HuH-7 (cell line): ENCODE results near the gene GRK1.
"Not testable (repeated sequence)": the region's sequence is repeated elsewhere in the genome, so short reads cannot be mapped to it uniquely, and the experiment has no call there.

ENCODE experiments used
- DNase-seq: peaks from one replicate; pipeline ENCODE4 v3.0.0; 2011; ENCODE audit warnings: low spot score

GRK1 gene

GRCh38 chr13:113665597-113666328 is 1.3 kb upstream of the GRK1 start:
- DNase-seq, result no peak

GRCh38 chr13:113666329-113666670 is 719 bp upstream of the GRK1 start:
- no peak for DNase-seq

- no peak for DNase-seq
Measured at GRCh38 chr13:113667771-113668490, 912 bp downstream of the GRK1 start.

DNA sequence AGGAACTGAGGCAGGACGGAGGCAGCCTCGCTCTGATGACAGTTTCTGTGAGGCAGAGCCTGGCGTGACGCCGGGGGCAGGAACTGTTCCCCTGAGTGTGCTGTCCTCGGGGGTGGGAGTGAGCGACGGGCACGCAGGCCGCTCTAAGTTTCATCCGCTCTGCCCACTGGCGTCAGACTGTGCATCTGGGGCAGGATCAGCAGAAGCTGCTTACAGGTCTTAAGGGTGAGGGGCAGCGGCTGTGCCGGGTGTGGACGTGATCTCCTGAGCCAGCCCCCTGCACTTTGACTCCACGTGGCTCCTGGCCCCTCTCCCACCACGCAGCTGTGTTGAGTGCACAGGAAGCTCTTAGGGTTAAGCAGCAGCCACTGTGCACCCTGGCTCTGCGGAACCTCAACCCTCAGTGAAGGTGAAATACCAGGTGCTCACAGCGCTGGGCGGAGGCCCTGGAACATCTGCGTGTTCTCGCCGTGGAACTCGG is 1.5 kb downstream of the GRK1 start:
- DNase-seq, result no peak

DNA sequence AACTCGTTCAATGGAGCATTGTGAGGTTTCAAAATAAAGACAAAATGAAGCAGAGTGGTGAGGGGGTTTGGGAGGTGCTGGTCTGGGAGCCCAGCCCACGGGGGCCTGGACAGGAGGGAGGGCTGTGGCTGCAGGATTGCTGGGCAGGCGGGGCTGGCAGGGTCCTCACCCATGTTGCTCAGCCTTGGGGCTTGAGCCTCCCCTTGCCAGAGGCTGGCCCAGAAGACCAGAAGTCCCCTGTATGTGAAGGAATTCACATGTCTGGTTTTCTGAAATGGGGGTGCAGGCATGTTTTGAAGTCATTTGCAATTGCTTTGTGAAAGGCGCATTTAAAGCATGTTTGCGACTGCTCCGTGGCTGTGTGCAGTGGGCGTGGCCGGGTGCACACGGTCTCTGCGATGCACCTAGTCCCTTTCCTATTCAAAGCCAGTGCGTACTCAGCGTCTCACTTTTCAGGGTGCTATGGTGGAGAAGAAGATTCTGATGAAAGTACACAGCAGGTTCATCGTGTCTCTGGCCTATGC is 2.3 kb downstream of the GRK1 start:
- DNase-seq, result no peak

GRCh38 chr13:113669755-113670341 is 2.8 kb downstream of the GRK1 start:
- DNase-seq, result no peak

DNA sequence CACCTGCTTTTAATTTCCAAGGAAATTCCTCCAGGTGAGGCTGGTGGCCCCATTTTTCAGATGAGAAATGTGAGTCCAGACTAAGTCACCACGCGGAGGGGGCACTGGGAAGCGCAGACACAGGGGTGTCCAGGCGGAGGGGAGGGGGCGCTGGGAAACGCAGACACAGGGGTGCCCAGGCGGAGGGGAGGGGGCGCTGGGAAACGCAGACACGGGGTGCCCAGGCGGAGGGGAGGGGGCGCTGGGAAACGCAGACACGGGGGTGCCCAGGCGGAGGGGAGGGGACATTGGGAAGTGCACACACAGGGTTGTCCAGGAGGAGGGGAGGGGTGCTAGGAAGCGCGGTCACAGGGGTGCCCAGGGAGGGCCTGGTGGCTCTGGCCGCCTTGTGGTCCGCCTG is 3.5 kb downstream of the GRK1 start:
- DNase-seq, result no peak

DNA sequence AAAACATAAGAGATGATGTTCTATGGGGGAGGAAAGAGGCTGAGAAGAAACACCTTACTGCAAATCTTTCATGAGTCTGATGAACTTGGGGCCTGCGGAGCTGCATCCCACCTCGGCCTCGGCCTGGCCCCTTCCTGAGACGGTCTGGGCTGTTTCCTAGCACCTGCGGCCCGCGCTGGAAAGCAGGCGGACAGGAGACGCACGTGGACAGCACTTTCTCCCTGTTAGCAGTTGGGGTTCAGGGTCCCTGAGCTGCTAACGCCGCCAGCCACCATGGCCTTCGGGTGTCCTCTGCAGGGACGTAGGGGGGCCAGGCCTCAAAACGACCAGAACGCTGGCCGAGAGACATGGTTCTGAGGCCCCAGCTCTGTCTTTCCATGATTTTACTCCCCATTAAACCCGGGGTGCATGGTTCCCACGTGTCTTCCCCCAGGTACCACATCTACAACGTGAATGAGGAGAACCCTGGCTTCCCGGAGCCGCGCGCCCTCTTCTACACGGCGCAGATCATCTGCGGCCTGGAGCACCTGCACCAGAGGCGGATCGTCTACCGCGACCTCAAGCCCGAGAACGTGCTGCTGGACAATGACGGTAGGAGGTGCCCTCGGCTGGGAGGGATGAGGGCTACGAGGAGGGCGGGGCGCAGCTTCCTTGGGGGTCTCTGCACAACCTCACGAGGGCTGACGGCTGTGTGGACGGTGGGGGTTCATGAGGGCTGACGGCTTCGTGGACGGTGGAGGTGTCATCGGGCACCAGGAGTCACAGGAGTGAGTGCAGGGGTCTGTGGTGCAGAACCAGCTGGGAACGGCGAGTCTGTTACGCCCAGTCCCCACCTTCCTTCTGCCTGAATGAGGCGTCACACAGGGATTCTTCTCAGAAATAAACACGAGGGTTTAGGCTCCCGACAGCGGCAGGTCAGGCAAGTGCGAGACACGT is 4.3 kb downstream of the GRK1 start:
- DNase-seq, result no peak

DNA sequence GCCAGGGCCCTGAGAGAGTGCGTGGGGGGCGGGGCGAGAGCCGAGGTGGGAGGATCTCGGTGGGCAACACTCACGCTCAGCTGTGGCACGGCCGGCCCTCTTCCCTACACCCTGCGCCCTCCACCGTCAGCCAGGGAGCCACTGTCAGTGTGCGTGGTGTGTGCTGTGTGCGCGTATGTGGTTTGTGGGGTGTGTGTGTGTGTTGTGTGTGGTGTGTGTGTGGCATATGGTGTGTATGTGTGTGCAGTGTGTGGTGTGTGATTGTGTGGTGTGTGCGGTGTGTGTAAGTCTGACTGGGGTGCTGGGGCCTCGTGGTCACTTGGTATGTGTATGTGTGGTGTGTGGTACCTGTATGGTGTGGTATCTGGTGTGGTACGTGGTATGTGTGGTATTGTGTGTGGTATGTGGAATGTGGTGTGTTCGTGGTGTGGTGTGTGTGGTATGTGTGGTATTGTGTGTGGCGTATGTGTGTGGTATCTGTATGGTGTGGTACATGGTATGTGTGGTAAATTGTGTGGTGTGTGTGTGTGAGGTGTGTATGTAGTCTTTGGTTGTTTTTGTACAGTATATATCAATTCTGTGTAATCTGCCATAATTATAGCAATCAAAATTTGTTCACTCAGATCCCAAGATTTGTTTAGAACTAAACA is 5.1 kb downstream of the GRK1 start:
- no peak for DNase-seq

DNA sequence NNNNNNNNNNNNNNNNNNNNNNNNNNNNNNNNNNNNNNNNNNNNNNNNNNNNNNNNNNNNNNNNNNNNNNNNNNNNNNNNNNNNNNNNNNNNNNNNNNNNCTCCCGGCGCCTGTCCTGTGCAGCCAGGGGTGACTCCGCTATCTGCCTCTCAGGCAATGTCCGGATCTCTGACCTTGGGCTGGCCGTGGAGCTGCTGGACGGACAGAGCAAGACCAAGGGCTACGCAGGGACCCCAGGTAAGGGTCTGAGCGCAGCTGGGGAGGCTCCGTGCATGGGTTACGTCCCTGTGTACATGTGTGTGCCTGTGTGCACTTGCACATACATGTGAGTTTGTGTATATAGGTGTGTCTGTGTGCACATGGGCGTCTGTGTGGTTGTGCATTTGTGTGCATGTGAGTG is 55.9 kb downstream of the GRK1 start:
- DNase-seq, result no peak

GRCh38 chr13:113723410-113724015 is 56.5 kb downstream of the GRK1 start:
- DNase-seq, result no peak

DNA sequence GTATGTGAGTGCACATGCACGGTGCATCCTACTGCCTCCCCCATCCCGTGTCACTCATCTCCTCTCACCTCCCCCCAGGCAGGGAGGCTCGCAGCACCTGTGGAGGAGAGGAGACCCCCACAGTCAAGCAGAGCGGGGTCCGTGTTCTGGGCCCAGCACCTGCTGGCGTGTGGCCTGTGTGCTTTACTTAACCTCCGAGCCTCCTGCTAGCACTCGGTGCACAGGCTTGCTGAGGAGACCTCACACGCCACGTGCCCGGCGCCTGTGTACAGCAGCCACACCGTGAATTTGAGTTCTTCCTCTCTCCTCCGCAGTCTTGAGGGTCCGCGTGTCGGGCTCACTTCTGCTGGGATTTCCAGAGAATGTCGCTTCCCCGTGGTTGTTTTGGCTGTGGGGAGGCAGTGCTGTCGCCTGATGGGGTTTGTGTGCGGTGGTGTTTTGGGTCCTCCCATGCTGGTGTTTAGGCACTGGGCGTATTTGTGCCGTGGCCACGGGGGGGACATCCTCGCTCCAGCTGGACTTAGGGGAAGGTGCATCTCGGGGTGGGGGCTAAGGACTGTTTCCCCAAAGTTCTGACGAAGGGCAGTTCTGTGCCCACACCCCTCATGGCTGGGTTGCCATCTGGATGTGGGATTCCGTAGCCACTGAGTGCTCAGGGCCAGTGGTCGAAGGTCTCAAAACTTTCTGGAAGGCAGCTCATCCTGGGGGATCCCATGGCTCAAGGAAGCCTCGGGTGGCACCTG is 57.2 kb downstream of the GRK1 start:
- DNase-seq, result no peak

GRCh38 chr13:113724780-113725315 is 57.8 kb downstream of the GRK1 start:
- DNase-seq, result peak; percentile 92

DNA sequence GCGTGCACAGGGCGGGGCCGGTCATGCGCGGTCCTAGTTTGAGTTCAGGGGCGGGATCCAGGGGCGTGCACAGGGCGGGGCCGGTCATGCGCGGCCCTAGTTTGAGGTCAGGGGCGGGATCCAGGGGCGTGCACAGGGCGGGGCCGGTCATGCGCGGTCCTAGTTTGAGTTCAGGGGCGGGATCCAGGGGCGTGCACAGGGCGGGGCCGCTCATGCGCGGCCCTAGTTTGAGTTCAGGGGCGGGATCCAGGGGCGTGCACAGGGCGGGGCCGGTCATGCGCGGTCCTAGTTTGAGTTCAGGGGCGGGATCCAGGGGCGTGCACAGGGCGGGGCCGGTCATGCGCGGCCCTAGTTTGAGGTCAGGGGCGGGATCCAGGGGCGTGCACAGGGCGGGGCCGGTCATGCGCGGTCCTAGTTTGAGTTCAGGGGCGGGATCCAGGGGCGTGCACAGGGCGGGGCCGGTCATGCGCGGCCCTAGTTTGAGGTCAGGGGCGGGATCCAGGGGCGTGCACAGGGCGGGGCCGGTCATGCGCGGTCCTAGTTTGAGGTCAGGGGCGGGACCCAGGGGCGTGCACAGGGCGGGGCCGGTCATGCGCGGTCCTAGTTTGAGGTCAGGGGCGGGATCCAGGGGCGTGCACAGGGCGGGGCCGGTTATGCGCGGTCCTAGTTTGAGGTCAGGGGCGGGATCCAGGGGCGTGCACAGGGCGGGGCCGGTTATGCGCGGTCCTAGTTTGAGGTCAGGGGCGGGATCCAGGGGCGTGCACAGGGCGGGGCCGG is 58.5 kb downstream of the GRK1 start:
- not testable (repeated sequence) for DNase-seq

DNA sequence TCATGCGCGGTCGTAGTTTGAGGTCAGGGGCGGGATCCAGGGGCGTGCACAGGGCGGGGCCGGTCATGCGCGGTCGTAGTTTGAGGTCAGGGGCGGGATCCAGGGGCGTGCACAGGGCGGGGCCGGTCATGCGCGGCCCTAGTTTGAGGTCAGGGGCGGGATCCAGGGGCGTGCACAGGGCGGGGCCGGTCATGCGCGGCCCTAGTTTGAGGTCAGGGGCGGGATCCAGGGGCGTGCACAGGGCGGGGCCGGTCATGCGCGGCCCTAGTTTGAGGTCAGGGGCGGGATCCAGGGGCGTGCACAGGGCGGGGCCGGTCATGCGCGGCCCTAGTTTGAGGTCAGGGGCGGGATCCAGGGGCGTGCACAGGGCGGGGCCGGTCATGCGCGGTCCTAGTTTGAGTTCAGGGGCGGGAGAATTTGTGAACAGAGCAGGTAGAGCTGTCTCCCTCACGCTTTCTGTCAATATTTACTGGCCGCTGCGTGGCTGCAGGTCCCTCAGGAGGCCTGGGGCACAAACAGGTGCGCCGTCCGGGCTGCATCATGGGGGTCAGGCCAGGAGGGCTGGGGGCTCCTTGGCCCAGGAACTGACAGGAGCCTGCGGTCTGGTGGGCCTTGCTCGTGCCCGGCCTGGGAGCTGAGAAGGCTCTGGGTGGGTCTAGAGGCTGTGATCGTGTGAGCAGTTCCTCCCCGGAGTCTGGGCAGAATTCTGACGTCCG is 59.2 kb downstream of the GRK1 start:
- not testable (repeated sequence) for DNase-seq

DNA sequence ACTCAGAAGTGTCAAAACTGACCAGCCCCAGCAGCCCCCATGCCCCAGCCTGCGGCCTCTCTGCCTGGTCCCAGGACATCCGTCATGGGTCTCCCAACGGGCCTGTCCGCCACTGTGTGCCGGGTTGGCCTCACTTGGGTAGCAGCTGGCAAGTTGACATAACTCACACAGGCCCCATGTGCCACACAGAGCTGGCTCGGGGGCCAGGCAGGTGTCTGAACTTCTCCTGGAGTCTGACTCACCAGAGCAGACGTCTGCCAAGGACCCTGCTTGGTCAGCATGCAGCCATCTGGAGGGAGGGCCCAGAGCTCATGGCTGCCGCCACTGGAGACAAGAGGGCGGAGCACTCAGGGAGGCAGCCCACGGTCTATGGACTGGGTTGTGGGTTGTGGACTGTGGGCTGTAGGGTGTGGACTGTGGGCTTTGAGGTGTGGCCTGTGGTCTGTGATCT is 60.0 kb downstream of the GRK1 start:
- DNase-seq, result no peak

DNA sequence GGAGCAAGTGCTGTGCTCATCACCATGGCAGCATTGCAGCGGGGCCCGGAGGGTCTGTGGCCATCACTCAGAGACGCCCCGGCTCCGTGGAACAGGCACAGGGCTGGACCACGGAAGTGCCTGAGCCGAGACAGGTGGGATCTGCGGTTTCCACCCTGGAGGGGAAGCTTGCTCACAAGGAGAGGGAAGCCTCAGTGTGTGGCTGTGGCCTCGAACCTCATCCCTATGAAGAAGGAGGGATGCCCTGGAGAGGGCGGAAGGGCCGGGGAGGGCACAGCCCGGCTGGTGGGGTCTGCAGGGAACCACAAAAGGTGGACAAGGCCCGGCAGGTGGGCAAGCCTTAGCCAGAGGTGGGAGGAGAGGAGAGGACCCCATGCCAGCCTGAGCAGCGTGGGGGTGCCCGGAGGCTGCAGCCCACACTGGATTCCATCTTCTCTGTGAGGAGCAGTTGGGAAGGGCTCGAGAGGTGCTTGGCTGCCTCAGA is 61.6 kb downstream of the GRK1 start:
- DNase-seq, result no peak
